Measurements from ENCODE around the gene FUBP1.
"Not testable (repeated sequence)": the region's sequence is repeated elsewhere in the genome, so short reads cannot be mapped to it uniquely, and the experiment has no call there.

FUBP1 gene, protein sequence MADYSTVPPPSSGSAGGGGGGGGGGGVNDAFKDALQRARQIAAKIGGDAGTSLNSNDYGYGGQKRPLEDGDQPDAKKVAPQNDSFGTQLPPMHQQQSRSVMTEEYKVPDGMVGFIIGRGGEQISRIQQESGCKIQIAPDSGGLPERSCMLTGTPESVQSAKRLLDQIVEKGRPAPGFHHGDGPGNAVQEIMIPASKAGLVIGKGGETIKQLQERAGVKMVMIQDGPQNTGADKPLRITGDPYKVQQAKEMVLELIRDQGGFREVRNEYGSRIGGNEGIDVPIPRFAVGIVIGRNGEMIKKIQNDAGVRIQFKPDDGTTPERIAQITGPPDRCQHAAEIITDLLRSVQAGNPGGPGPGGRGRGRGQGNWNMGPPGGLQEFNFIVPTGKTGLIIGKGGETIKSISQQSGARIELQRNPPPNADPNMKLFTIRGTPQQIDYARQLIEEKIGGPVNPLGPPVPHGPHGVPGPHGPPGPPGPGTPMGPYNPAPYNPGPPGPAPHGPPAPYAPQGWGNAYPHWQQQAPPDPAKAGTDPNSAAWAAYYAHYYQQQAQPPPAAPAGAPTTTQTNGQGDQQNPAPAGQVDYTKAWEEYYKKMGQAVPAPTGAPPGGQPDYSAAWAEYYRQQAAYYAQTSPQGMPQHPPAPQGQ

DNA sequence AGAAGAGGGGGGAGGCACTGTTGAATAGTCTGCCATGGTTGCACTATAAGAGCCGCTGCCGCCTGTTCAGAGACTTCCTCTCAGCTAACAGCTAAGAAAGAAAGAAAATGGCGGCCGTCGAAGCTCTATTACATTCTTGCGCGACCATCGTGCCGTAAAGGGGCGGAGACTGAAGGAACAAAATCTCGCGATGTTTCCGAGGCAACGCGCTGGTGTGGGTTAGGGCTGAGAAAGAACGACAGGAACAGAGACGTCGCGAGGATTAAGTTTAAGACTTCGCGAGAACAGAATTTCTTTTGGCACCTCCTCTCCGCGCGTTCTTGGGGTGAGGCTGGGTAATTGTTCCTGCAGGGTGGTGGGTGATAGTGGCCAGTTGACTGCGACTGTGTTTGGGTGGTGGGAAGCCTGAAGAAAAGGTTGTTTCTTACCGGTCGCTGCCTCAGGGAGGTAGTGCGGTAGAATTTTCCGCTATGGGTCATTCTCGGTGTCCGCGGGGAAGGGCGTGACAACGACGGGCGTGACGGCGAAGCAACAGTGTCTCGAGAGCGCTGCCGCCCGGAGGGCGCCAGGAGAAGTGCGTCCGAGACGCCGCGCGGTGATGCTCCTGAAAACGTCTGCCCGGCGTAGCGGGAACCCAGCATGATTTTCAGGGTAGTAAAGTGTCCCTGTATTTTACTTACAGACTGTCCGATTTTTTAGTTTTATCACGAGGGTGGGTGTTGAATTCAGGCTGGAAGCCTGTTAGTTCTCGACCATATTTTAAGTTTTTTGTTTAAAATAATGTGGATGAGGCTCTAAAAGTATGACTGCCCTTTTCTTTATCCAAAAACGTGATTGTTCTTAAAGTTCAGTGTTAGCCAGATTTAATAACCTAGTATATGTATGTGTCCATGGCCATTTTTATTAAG lies at the start of gene FUBP1:
Gene FUBP1 (minus strand): TSS at position 104 of the 908 bp plus-strand sequence. CDS start 68 bp downstream, at position 36.
- DNase-seq: peak; percentile 98

DNA sequence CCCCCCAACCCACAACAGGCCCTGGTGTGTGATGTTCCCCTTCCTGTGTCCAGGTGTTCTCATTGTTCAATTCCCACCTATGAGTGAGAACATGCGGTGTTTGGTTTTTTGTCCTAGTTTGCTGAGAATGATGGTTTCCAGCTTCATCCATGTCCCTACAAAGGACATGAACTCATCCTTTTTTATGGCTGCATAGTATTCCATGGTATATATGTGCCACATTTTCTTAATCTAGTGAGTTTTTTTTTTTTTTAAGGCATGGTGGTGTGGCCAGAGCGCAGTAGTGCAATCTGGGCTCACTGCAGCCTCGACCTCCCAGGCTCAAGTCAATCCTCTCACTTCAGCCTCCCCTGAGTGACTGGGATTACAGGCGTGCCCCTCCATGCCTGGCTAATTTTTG lies 42.3 kb upstream of the FUBP1 start:
- not testable (repeated sequence) for DNase-seq

DNA sequence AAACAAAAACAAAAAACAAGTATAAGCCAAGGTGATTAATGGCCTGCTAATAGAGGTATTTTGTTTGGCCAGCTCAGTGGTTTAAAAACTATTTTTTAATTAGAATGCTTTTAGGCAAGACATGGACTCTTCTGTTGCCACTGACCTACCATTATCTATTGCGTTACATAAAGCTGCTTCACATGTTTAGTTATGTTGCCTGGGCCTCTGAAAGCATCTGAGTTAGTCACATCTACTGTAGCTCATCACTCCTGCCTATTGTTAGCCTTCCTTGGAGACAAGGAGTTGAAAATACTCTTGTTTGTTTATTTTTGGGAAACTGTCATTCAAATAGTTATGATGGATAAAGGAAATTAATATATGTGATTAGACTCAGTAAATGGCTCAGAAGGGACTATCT lies 40.2 kb upstream of the FUBP1 start:
- DNase-seq: no peak

DNA sequence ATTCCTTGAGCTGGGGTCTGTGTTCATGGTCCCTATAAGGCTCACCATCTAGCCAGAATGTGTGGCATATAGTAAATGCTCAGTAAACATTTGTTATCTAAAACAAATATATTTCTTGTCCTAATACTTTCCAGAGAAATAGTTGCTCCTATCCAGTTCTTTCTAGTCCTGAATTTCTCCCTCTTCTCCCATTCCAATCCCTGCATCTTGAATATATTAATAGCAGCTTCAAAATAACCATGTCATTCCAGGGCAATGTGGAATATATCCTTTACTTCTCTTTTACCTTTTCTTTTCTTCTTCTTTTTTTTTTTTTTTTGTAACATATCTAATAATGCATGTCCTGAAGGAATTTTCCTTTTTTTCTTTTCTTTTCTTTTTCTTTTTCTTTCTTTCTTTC lies 36.3 kb upstream of the FUBP1 start:
- no peak for DNase-seq

DNA sequence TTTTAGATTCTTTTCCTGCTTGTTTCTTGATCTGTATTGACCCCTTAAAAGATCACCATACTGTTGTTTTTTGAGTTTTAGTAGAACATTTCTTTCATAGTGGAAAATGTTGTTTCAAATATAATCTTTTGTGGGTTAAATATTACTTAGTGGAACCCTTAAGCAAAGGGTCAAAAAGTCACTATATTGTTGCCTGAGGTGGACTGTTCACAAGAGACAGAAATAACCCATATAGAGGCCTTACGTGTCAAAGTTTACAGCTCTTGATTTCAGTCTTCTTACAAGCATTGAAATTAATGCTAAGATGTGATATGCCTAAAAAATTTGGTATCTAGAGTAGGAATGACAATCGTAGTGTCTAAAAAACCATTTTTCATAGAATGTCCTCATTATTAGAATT lies 32.2 kb upstream of the FUBP1 start:
- DNase-seq: no peak

DNA sequence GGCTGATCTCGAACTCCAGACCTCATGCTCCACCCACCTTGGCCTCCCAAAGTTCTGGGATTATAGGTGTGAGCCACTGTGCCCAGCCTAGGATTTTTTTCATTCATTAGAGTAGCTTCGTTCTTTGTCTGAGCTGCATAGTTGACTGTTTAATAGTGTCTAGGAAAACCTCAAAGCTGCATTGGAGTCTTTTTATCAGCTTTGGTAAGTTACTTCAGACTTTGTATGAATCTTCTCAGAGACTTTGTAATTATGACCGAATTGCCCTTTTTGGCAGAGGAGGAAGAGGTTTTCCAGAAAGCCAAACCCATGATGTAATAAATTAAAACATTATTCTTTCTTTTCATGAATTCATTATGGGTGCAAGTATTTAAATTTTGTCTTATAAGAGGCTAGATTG lies 31.0 kb upstream of the FUBP1 start:
- DNase-seq: no peak

DNA sequence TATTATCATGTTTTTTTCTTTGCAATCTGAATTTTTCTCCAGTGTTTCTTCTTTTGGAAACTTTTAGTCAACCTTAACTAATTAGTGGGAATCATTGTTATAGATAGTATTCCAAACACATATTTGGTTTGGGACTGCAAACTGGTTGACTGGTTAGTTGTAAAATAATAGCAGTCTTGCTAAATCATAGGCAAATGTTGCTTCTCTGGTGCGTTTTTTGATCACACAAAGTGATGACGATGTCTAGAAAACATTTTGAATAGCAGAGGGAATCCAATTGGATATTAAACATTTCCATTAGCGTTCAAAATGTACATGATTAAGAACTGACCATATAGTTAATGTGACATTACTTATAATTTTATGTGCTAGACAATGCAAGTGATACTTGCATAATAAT lies 30.4 kb upstream of the FUBP1 start:
- no peak for DNase-seq

DNA sequence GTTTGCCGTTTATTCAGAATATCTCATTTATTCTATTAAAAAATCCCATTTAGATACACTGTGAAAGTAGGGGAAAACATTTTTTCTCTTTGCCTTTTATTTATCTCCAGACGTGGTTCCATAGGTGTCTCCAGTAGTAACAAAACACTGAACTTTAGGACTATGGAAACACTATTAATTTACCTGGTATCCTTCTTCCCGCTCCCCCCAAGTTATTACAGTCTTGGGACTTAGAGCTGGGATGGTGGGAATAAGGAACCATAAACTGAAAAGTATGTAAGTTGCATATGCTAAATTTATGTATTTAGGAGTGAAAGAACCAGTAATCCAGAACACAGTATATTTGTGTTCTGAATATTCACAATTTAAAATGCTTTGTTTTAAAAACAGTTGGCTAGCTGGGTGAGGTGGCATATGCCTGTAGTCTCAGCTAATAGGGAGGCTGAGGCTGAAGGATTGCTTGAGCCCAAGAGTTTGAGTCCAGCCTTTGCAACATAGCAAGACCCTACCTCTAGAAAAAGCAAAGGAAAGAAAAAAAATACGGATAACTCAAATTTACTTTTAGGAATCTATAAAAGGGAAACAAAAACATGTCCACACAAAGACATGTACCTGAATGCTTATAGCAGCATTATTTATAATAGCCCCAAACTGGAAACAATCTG lies 28.9 kb upstream of the FUBP1 start:
- no peak for DNase-seq

DNA sequence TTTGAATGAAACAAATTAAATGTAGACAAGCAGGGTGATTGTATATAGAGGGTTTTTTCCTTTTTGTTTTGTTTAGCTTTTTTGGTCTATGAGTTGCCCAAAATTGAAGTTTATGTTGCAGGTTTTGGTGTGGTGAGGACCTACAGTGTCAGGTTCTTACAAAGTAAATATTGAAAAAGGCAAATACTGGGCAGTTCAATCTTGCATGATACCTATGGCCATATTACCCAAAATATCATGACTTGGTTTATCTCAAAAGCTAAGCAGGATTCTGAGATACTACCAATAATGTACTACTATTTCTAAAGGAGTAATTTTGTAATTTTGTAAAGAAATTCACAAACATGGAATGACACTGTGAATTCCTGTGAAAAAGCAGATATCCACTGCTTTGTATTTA lies 27.6 kb upstream of the FUBP1 start:
- DNase-seq: no peak

DNA sequence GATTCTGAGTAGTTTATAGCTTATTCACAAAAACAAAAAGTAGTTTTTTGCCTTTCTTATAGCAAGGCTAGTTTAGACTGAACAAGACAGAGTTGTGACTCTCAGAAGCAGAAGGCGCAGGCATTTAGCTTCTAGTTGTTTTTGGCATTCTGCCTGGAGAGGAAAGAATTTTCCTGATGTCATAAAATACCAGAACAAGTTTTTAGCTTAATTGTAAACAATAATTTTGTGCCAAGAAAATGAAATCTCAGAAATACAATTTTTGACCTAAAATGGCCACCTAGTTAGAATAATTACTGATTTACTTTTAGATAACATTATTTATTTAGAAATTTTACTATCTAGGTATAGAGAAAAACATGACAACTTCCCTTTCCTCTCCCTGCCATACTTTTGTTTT lies 26.9 kb upstream of the FUBP1 start:
- DNase-seq: peak; percentile 57

DNA sequence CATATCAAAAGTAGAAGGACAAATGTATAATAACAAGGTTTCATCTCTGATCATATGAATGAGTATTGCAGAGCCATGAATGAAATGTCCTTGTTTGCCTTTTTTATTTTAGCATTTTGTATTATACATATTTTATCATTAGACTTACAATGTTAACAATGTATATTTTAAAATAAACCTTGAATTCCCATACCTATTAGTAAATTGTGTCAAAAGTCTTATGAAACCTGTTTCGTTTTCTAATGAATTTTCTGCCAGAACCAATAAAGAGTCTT lies 26.5 kb upstream of the FUBP1 start:
- no peak for DNase-seq

DNA sequence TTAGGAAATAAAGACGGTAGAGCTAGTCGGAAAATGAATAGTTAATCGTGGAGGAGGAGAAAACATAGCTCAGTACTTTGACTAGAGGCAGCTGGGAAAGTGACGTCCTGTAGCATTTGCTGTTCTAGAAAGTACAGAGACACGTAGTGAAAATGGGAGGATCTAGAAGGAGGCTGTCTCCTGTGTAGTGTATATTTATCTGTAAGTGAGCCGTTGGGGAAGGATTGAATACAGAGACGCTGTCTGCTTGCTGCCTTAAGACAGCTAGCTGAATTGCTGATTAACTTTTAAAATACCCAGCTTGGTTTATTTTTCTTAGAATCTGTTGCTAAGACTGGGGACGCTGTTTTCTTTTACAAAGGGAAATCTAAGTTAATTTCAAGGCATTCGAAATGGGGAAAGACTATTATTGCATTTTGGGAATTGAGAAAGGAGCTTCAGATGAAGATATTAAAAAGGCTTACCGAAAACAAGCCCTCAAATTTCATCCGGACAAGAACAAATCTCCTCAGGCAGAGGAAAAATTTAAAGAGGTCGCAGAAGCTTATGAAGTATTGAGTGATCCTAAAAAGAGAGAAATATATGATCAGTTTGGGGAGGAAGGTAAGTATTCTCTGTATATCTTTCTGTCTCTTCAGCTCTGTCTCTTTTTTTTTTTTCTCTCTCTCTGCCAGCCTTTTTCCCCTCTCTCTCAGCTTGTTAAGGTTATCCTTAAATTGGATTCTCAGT lies 26.0 kb upstream of the FUBP1 start, which contains the start of gene DNAJB4:
Gene DNAJB4 (plus strand): TSS at position 221 of the 729 bp plus-strand sequence. CDS start 172 bp downstream, at position 393.
- peak; percentile 92 for DNase-seq

DNA sequence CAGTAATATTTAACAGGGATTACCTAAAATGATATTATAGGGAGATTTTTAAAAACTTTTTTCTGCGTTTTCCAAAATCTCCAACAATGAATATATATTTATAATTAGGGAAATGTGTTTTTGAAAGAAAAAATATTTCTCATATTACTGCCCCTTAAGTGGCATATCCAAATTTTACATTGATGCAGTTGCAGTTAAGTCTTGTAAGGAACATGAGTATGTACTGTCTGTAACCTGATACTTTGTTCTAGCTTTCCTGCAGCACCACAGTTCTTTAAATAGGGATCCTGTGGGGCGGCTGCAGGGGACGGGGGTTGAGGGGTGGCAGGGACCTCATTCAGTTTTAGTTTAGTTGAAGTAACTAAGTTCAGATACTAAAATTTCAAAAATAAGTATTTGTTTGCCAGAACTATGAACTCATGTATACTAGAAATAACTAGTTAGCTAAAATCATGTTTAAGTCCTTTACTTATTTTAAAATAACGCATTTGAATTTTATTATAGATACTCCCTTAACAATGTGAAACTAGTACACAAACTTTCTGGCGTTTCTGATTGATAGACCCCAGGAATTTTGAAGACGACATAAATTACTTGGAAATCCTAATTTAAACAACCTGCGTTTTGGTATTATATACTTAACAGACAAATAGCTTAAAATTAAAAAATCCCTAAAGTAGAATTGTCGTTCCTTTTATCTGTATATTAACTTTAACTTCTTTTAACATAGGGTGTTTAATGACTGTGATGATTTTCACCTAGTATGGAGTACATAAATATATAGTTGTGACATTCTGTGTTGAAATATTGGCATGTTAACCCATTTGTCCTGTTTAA lies 25.2 kb upstream of the FUBP1 start:
- DNase-seq: peak; percentile 79

DNA sequence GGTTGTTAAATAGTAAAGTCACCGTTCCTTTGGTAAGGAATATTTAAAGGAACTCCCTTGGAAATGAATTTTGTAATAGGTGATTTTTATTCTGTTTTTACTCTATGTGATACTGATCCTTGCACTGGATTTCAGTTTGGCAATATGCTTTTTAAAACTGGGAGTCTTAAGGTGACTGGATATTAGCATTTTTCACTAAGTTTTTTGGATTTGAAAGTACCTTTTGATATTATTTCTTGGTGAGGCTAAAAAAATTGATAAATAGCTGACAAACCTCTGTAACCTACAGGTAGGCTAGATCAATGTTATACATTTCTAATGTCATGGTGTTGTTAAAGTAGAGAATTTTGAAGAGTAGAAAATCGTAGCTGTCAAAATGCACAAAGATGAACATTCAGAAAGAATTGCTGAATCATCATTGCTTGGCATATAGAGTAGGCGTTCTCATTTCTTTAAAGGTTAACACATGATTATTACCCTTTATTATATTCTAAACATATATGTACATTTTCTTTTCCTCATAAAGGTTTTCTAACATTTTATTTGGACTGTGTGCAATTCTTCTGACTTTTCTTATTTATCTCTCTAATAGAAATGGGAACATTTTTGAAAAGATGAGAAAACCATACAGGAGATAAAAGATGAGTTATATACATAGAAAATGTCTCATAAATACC lies 24.3 kb upstream of the FUBP1 start:
- DNase-seq: no peak

DNA sequence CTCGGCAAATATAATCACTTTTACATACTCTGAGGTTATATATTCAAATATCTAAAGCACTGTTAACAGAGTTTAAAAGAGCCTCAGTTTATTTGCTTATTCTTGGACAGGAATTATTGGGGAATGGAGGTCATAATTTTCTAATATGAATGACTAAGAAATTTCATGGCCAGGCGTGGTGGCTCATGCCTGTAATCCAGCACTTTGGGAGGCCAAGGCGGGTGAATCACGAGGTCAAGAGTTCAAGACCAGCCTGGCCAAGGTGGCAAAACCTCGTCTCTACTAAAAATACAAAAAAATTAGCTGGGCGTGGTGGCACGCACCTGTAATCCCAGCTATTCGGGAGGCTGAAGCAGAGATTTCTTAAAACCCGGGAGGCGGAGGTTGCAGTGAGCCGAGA lies 21.7 kb upstream of the FUBP1 start:
- not testable (repeated sequence) for DNase-seq

DNA sequence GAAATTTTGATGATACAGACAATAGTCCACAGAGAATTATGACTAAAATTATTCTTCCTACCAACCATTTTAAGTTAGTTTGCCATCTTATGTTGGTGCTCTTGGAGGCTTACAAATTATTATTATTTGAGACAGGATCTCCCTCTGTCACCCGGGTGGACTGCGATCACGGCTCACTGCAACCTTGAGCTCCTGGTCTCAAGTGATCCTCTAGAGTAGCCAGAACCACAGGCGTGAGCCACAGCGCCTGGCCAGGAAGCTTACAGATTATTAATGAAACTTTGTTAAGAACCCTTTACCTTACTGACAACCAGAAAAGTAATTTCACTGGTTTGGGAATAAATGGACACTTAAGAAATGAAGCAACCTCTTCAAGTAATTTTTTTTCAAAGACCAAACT lies 17.9 kb upstream of the FUBP1 start:
- DNase-seq: no peak

DNA sequence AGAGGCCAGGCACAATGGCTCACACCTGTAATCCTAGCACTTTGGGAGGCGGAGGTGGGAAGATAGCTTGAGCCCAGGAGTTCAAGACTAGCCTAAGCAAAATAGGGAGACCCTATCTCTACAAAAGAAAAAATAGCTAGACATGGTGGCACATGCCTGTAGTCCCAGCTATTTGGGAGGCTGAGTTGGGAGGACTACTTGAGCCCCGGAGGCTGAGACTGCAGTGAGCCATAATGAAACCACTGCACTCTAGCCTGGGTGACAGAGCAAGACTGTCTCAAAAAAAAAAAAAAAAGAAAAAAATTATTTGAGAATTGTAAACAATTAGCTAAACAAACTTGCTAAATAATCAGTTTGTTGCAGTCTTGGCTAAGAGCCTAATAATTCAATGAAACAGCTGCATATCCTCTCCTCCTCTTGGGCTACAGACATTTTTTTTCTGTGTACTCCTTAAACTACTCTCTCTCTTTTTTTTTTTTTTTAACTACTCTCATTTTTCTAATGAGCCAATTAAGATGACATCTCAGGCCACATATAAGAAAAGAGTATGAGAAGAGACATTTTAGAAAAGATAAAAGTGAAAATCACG lies 15.3 kb upstream of the FUBP1 start:
- DNase-seq: no peak

DNA sequence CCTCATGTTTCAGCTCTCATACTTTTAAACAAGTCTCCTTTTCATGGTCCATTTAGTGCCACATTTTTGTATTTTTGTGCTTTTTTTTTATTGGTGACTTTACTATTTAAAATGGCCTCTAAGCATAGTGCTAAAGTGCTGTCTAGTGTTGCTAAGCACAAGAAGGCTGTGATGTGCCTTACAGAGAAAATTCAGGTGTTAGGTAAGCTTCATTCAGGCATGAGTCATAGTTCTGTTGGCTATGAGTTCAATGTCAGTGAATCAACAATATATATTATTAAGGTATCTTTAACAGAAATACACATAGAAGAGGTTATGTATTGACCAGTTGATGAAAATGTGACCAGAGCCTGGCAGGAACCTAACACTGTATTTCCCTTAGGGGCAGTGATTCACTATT lies 12.8 kb upstream of the FUBP1 start:
- no peak for DNase-seq

DNA sequence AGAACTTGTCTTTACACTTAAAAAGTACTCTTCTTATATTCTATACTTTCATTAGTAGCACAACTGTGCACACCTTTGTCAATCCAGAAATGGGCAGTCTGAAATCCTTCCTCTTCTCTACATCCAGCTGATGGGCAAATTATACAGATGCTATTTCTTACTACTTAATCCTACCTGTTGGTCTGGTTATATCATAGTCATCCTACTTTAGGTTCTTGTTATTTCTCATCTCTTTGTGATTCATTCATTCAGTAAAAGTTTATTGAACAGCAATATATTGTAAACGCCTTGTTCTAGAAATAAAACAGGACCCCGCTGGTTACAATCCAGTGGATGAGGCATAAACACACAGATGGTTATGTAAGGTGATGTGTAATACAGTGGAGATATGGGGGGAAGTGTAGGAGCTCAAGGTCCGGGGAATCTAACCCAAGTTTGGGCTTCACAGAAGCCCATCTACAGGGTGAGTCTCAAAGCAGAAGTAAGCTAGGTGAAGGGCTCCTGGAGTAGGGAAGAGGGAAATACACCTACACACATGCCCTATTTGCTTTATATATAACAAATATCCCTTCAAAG lies 11.8 kb upstream of the FUBP1 start:
- no peak for DNase-seq

DNA sequence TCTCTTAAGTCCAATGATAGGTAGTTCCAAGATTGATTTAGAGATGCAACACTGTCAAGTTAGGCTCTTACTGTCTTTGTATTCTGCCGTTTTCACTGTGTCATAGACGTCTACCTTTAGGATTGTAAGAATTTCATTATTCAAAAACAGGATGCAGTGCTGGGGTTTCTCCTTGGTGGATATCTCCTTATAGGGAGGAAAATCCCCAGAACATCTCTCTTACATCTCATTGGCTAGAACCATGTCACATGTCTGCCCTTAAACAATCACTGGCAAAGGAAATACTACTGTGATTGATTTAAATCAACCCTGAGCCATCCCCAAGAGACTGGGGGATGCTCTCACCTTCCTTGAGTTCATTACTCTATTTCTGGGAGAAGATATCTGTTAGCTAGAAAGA lies 10.9 kb upstream of the FUBP1 start:
- DNase-seq: no peak

Measured in femur (tissue), 1 donor.